HepG2 (cell line): ENCODE results near the gene AMN. TPM values are rescaled to one million over a fixed set of nuclear protein-coding genes. Genes with fewer than 3 reads are reported as not detected.

ENCODE experiments used
- ATAC-seq: fragments of 200-7000 bp; cut with Tn5 transposase; 3 replicates; pipeline ENCODE4 v1.9.1; 2020; ENCODE audit warnings: mild to moderate bottlenecking, moderate library complexity
- BruUV-seq: library from RNA; stranded (reverse); fragments of 400-500 nt; replicated peaks from 2 replicates; lab custom pipeline; 2021; lab: Mats Ljungman, UMichigan
- CTCF ChIA-PET: fragments of 300-600 bp; formaldehyde crosslinking; extraction: SDS; loops from one replicate; lab custom pipeline; 2021; ENCODE audit warnings: low total read pairs, inconsistent platforms, low intra/inter-chr PET ratio; lab: Yijun Ruan, JAX
- POLR2A ChIA-PET: fragments of 350-600 bp; sonication (Branson Sonifier 250); formaldehyde crosslinking; loops from one replicate; lab custom pipeline; 2020; ENCODE audit warnings: antibody characterized with exemption, inconsistent platforms; lab: Yijun Ruan, JAX
- DNase-seq: peaks from one replicate; pipeline ENCODE4 v3.0.0-alpha.2; 2015; ENCODE audit warnings: low spot score
- FAIRE-seq: peaks from 3 replicates; lab custom pipeline; 2011; peaks lifted over from hg19 to GRCh38; lab: Jason Lieb, UNC
- H2AFZ ChIP-seq: one replicate; pipeline ENCODE4 v1.6.1; 2011; ENCODE audit warnings: low read length, inconsistent platforms
- H3K27ac ChIP-seq: fragments of 300-600 bp; 3 replicates; pipeline ENCODE4 v1.8.0; 2011; ENCODE audit warnings: mixed run types, mild to moderate bottlenecking, mixed read lengths, low read length, inconsistent platforms; ENCODE audit not compliant: insufficient read depth; ENCODE audit errors: extremely low read length
- H3K27me3 ChIP-seq, 2 experiments: fragments of 200-600 bp in 1 of 2; 2 replicates in 1 of 2; 3 replicates in 1 of 2; pipeline versions ENCODE4 v1.6.0 to v1.8.0; 2011; ENCODE audit warnings: low read length in 2 of 2, mild to moderate bottlenecking in 2 of 2, moderate library complexity in 2 of 2, inconsistent platforms in 1 of 2; ENCODE audit not compliant: insufficient read depth in 2 of 2, control insufficient read depth in 1 of 2
- H3K36me3 ChIP-seq, 2 experiments: fragments of 200-600 bp in 1 of 2; replicated peaks in 1 of 2; 2 replicates in 1 of 2; 3 replicates in 1 of 2; pipeline versions ENCODE4 v1.5.1 to v1.8.0; 2011; ENCODE audit warnings: low read length in 2 of 2, inconsistent platforms in 1 of 2; ENCODE audit not compliant: insufficient read depth in 2 of 2, control insufficient read depth in 1 of 2
- H3K4me1 ChIP-seq: 2 replicates; pipeline ENCODE4 v1.5.1; 2012; ENCODE audit warnings: low read length, inconsistent platforms; ENCODE audit not compliant: insufficient read depth
- H3K4me2 ChIP-seq: 2 replicates; pipeline ENCODE4 v1.6.0; 2011; ENCODE audit warnings: low read depth, low read length, inconsistent platforms
- H3K4me3 ChIP-seq, 3 experiments: fragments of 200-600 bp in 1 of 3; sonication (generic), shearing (Covaris generic) in 1 of 3; replicated peaks in 1 of 3; 2 replicates each; pipeline ENCODE4 v1.5.1; 2011 to 2016; ENCODE audit warnings: low read length in 3 of 3, inconsistent platforms in 2 of 3, low read depth in 2 of 3, mild to moderate bottlenecking in 2 of 3, control low read depth in 1 of 3, mixed read lengths in 1 of 3; ENCODE audit not compliant: insufficient read depth in 1 of 3
- H3K79me2 ChIP-seq: one replicate; pipeline ENCODE4 v1.6.1; 2011; ENCODE audit warnings: low read length, inconsistent platforms; ENCODE audit not compliant: insufficient read depth
- H3K9ac ChIP-seq: 2 replicates; pipeline ENCODE4 v1.6.0; 2011; ENCODE audit warnings: mild to moderate bottlenecking, low read depth, low read length, inconsistent platforms; ENCODE audit not compliant: insufficient read depth
- H3K9me3 ChIP-seq: 2 replicates; pipeline ENCODE4 v1.5.1; 2012; ENCODE audit warnings: mild to moderate bottlenecking, low read length
- H4K20me1 ChIP-seq: 2 replicates; pipeline ENCODE4 v1.6.0; 2011; ENCODE audit warnings: inconsistent platforms, mild to moderate bottlenecking, low read length, moderate library complexity; ENCODE audit not compliant: insufficient read depth
- GLI4 ChIP-seq: sonication (generic); formaldehyde crosslinking; IDR thresholded peaks from 2 replicates; pipeline ENCODE4 v1.5.1; 2020; ENCODE audit warnings: missing genetic modification reagents, mild to moderate bottlenecking, moderate library complexity, borderline replicate concordance
- JUNB ChIP-seq: sonication (generic); formaldehyde crosslinking; IDR thresholded peaks from 2 replicates; pipeline ENCODE4 v1.8.0; 2022; ENCODE audit warnings: missing genetic modification reagents, mild to moderate bottlenecking, borderline replicate concordance
- KDM2A ChIP-seq: sonication (generic); formaldehyde crosslinking; IDR thresholded peaks from 2 replicates; pipeline ENCODE4 v1.4.0; 2020; ENCODE audit warnings: low read depth, missing genetic modification reagents, borderline replicate concordance
- PHB2 ChIP-seq: fragments of 450-650 bp; IDR thresholded peaks from 2 replicates; pipeline ENCODE4 v1.6.1; 2018; ENCODE audit not compliant: partially characterized antibody
- RBM39 ChIP-seq: fragments of 200-400 bp; formaldehyde crosslinking; IDR thresholded peaks from one replicate; pipeline ENCODE4 v1.6.1; 2018; ENCODE audit warnings: antibody characterized with exemption, mild to moderate bottlenecking, low read depth, low read length; ENCODE audit not compliant: poor library complexity, severe bottlenecking
- RNF219 ChIP-seq: sonication (generic); formaldehyde crosslinking; IDR thresholded peaks from 2 replicates; pipeline ENCODE4 v1.5.0; 2020; ENCODE audit warnings: mild to moderate bottlenecking, missing genetic modification reagents
- SOX5 ChIP-seq: IDR thresholded peaks from 2 replicates; pipeline ENCODE4 v1.6.1; 2016; ENCODE audit warnings: borderline replicate concordance
- SOX6 ChIP-seq, 2 experiments: fragments of 450-650 bp in 1 of 2; sonication (generic) in 1 of 2; formaldehyde crosslinking in 1 of 2; IDR thresholded peaks; 2 replicates each; pipeline versions ENCODE4 v1.4.0 to v1.6.1; 2017 to 2020; ENCODE audit warnings: antibody characterized with exemption in 1 of 2, mild to moderate bottlenecking in 1 of 2, missing genetic modification reagents in 1 of 2
- SP5 ChIP-seq: IDR thresholded peaks from 2 replicates; pipeline ENCODE4 v1.6.1; 2016; ENCODE audit warnings: low read depth, borderline replicate concordance
- SRF ChIP-seq: IDR thresholded peaks from 2 replicates; pipeline ENCODE4 v1.6.1; 2011; ENCODE audit warnings: mild to moderate bottlenecking, low read depth, low read length, moderate library complexity
- TAF15 ChIP-seq: fragments of 200-400 bp; formaldehyde crosslinking; IDR thresholded peaks from one replicate; pipeline ENCODE4 v1.6.1; 2018; ENCODE audit warnings: mild to moderate bottlenecking, low read depth, low read length; ENCODE audit not compliant: poor library complexity, severe bottlenecking
- ZFP1 ChIP-seq: IDR thresholded peaks from 2 replicates; pipeline ENCODE4 v1.6.1; 2016
- ZNF30 ChIP-seq: sonication (generic); formaldehyde crosslinking; IDR thresholded peaks from 2 replicates; pipeline ENCODE4 v1.5.0; 2020; ENCODE audit warnings: mild to moderate bottlenecking, missing genetic modification reagents
- ZNF432 ChIP-seq: sonication (generic); formaldehyde crosslinking; IDR thresholded peaks from 2 replicates; pipeline ENCODE4 v1.5.0; 2020; ENCODE audit warnings: missing genetic modification reagents, mild to moderate bottlenecking, borderline replicate concordance
- ZNF496 ChIP-seq: sonication (generic); formaldehyde crosslinking; IDR thresholded peaks from 2 replicates; pipeline ENCODE4 v1.8.1; 2023; ENCODE audit warnings: mild to moderate bottlenecking, moderate library complexity, missing genetic modification reagents; ENCODE audit not compliant: insufficient replicate concordance
- ZNF543 ChIP-seq: sonication (generic); formaldehyde crosslinking; IDR thresholded peaks from 2 replicates; pipeline ENCODE4 v1.4.0; 2020; ENCODE audit warnings: mild to moderate bottlenecking, missing genetic modification reagents
- ZNF773 ChIP-seq: sonication (generic); formaldehyde crosslinking; IDR thresholded peaks from 2 replicates; pipeline ENCODE4 v1.4.0; 2020; ENCODE audit warnings: missing genetic modification reagents, borderline replicate concordance
- ZSCAN31 ChIP-seq: sonication (generic); formaldehyde crosslinking; IDR thresholded peaks from 2 replicates; pipeline ENCODE4 v1.5.0; 2020; ENCODE audit warnings: low read depth, mild to moderate bottlenecking, missing genetic modification reagents
- WGBS: methylation state at CpG from one replicate; pipeline ENCODE4 v1.1.6; 2017; ENCODE audit warnings: low lambda C conversion rate; 5-methylcytosine and 5-hydroxymethylcytosine counted together
- in situ Hi-C: cut with HindIII; loops from 2 replicates; pipeline ENCODE4 v1.10.0; 2017; ENCODE audit warnings: low pct_unique_long_range_greater_than_20kb; ENCODE audit not compliant: extremely low pct_ligation_motif_present
- intact Hi-C: fragments of 100-400 bp; cut with micrococcal nuclease; formaldehyde crosslinking; loops from one replicate; pipeline ENCODE4 v1.10.0; 2022; ENCODE audit not compliant: unreplicated experiment
- polyA plus RNA-seq, 8 experiments: library from polyadenylated mRNA; depleted of rRNA in 3 of 8; stranded (reverse) in 7 of 8; unstranded in 1 of 8; fragments of >200 nt; fragmentation: Illumina TruSeq in 4 of 8; extraction: Trizol in 4 of 8; gene quantifications; 2 replicates each; pipeline versions ENCODE4 v1.2.1 to v1.2.3, GENCODE V29; 2011 to 2016; ENCODE audit warnings: low read depth in 4 of 8, missing spikeins in 1 of 8, mixed read lengths in 1 of 8; ENCODE audit not compliant: insufficient read depth in 1 of 8
- total RNA-seq, 5 experiments: library from RNA; depleted of rRNA; stranded (reverse); fragments of >200 nt; fragmentation: Illumina TruSeq; extraction: Trizol; gene quantifications; 2 replicates each; pipeline ENCODE4 v1.2.3, GENCODE V29; 2016; ENCODE audit warnings: low read depth in 1 of 5
- TF ChIP-seq, protein P1 (sequence below): sonication (generic); formaldehyde crosslinking; IDR thresholded peaks from 2 replicates; pipeline ENCODE4 v1.5.0; 2020; ENCODE audit warnings: missing genetic modification reagents

The AMN gene
- total and polyA plus RNA-seq, 2 of the 13 experiments (the other 11 are each of a cell fraction or from before 2014, with no cell fraction given), result 9.8 to 33.1 TPM

- TF ChIP-seq SP5 (CRISPR knock-in tag), result no peak
- no peak for TF ChIP-seq ZSCAN31 (CRISPR knock-in tag)
- TF ChIP-seq KDM2A (CRISPR knock-in tag), result no peak
- TF ChIP-seq, protein P1, sequence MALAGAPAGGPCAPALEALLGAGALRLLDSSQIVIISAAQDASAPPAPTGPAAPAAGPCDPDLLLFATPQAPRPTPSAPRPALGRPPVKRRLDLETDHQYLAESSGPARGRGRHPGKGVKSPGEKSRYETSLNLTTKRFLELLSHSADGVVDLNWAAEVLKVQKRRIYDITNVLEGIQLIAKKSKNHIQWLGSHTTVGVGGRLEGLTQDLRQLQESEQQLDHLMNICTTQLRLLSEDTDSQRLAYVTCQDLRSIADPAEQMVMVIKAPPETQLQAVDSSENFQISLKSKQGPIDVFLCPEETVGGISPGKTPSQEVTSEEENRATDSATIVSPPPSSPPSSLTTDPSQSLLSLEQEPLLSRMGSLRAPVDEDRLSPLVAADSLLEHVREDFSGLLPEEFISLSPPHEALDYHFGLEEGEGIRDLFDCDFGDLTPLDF (CRISPR knock-in tag), result no peak
- no peak for TF ChIP-seq ZNF496 (CRISPR knock-in tag)
- no peak for TF ChIP-seq SRF
- no peak for TF ChIP-seq SOX5
- TF ChIP-seq TAF15, result no peak
- no peak for TF ChIP-seq ZFP1
- TF ChIP-seq ZNF432 (CRISPR knock-in tag), result no peak
These were observed 10.3 kb upstream of the AMN start (continued) for GRCh38 chr14:102911991-102912761.

- in situ Hi-C loops, result loop anchor here (10.0 kb wide), 1 partner anchor 219 kb away; no protein-coding TSS in a partner anchor
- H3K36me3 ChIP-seq, result no peaks in the 10 kb centered on the region
- ATAC-seq (no peak), FAIRE-seq (no peak), DNase-seq (no peak)
- H3K4me2 ChIP-seq, result no peak overlapping the region
- H3K27me3 ChIP-seq, result no peaks in the 10 kb centered on the region
- no peaks in the 10 kb centered on the region for H3K79me2 ChIP-seq
- H3K9me3 ChIP-seq, result no peaks in the 10 kb centered on the region
- no peak overlapping the region for H3K27ac ChIP-seq
- H4K20me1 ChIP-seq, result no peaks in the 10 kb centered on the region
- CTCF ChIA-PET, result no interaction called here
- no peak overlapping the region for H2AFZ ChIP-seq
- peaks cover 21% of the 10 kb centered on the region for H3K4me1 ChIP-seq
- BruUV-seq, result no TSS peak
- H3K4me3 ChIP-seq, result no peak overlapping the region
- intact Hi-C loops, result no loop called here
- H3K9ac ChIP-seq, result no peak overlapping the region
- POLR2A ChIA-PET, result no interaction called here
- WGBS, result 95% methylated on average over 19 of the region's 28 CpGs
- TF ChIP-seq SOX6 (IDR thresholded peaks at IDR 0.05), result no peak
- no peak for TF ChIP-seq SOX6 (CRISPR knock-in tag; IDR thresholded peaks at IDR 0.05)
- TF ChIP-seq ZNF543 (CRISPR knock-in tag), result no peak
- no peak for TF ChIP-seq ZNF30
- no peak for TF ChIP-seq RNF219 (CRISPR knock-in tag)
- no peak for TF ChIP-seq GLI4 (CRISPR knock-in tag)
- no peak for TF ChIP-seq PHB2
- no peak for TF ChIP-seq JUNB (CRISPR knock-in tag)
- no peak for TF ChIP-seq ZNF773 (CRISPR knock-in tag)
- no peak for TF ChIP-seq RBM39
These were observed 8.9 kb upstream of the AMN start for GRCh38 chr14:102913341-102914211.
